Activated gamma-delta T cell (primary cell): ENCODE results near the gene CYTH3.

Source experiments
- DNase-seq: peaks from one replicate; lab custom pipeline; 2025; lab: John Stamatoyannopoulos, UW

The CYTH3 gene

GRCh38 chr7:6279937-6280336, 7.5 kb upstream of the CYTH3 start:
- DNase-seq: no peak

DNA sequence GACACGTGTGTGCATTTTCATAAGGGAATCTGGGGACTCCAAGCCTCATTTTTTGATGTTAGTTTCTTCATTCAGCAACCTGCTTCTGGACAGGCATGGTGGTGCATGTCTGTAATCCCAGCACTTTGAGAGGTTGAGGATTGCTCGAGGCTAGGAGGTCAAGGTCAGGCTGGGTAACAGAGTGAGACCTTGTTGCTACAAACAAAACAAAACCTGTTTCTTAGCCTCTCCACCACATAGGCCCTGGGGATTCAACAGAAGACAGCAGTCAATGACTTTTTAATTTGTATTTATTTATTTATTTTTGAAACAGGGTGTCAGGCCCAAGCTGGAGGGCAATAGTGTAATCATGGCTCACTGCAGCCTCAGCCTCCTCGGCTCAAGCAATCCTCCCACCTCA, 6.9 kb upstream of the CYTH3 start:
- no peak for DNase-seq

DNA sequence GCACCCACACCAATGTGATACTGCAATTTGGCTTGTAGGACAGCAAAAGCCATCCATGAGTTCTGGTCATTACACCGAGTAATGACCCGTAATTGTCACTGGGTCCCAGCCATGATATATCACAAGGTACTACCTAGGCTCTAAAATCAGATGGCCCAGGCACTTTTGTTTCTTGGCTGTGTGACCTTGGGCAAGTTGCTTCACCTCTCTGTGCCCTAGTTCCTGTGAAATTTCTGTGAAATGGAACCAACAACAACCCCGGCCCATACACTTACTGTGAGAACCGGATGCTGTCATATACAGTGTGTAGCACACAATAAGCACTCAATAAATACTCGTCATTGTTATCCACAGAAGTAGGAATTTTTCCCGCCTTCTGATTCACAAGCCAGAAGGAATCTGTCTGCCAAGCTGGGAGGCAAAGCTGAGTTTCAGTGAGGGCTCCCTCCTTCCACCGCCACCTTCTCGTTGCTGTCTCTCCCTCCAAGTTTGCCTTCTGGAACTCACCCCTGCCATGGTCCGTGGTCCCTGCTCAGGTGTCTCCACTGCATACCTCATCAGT, 6.4 kb upstream of the CYTH3 start:
- no peak for DNase-seq

DNA sequence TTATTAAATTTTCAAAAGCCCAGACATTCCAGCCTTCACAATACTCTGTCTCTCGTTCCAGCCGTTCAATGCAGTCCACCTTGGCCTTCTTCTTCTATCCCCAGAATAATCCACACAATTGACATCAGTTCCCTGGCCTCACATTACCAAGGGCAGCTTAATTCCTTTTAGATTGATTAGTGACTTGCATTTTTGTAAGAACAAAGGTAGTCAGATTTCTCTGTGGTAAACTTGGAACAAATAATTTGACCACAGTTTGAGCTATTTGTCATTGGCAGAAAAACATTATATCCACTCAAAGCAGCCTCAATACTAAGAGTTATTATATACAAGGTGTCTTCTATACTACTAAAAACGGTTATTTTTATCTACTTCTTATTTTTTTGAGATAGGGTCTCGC, 5.1 kb upstream of the CYTH3 start:
- no peak for DNase-seq

- DNase-seq: no peak
Measured at GRCh38 chr7:6276911-6277408, 4.5 kb upstream of the CYTH3 start.

- no peak for DNase-seq
Measured at GRCh38 chr7:6274743-6275142, 2.3 kb upstream of the CYTH3 start.

DNA sequence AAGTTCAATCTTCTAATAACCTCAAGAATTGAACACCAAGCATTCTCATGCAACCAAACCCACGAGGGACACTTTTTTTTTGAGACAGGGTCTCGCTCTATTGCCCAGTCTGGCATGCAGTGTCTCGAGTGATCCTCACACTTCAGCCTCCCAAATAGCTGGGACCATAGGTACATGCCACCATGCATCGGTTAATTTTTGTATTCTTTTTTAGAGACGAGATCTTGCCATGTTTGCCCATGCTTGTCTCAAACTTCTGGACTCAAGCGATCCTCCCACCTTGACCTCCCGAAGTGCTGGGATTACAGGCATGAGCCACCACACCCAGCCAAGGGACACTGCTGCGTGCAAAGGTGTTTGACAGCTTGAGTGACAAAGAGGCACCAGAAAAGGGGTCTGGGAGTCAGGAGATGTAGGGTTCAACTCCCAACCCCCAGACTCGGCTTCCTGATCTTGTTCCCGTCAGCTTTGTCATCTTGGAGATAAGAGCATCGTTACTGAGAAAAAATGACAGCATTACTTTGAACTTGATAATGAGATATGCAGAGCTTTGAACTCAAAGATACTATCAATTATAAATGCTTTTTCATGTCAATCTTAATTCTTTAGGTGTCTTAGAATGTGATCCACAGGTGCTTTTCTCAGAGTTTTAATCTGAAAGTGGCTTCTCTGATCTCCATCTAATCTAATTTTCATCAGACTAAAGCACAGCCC, 1.6 kb upstream of the CYTH3 start:
- no peak for DNase-seq

GRCh38 chr7:6273380-6273837, 985 bp upstream of the CYTH3 start:
- no peak for DNase-seq

- DNase-seq: peak; percentile 26
Measured at GRCh38 chr7:6271694-6272440, 557 bp downstream of the CYTH3 start.

GRCh38 chr7:6271060-6271658, 1.3 kb downstream of the CYTH3 start:
- DNase-seq: no peak

DNA sequence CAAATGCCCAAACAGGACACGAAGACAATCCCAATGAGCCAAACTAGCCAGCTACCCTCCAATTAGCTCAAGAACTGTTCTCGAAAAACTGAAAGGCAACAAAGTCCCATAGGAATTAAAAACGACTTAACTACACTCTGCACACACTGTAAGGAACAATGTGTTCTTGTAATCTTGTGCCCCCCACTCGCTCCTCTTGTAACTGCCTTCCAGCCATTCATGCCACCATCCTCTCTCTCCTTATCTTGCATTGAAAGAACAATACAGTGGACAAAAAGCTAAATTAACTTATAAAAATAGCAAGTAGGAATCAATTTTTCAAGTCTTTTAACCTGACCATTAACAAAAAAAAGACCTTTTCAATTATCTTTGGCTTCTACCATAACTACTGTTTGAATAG, 2.9 kb downstream of the CYTH3 start:
- DNase-seq: no peak

GRCh38 chr7:6268907-6269306, 3.5 kb downstream of the CYTH3 start:
- no peak for DNase-seq

DNA sequence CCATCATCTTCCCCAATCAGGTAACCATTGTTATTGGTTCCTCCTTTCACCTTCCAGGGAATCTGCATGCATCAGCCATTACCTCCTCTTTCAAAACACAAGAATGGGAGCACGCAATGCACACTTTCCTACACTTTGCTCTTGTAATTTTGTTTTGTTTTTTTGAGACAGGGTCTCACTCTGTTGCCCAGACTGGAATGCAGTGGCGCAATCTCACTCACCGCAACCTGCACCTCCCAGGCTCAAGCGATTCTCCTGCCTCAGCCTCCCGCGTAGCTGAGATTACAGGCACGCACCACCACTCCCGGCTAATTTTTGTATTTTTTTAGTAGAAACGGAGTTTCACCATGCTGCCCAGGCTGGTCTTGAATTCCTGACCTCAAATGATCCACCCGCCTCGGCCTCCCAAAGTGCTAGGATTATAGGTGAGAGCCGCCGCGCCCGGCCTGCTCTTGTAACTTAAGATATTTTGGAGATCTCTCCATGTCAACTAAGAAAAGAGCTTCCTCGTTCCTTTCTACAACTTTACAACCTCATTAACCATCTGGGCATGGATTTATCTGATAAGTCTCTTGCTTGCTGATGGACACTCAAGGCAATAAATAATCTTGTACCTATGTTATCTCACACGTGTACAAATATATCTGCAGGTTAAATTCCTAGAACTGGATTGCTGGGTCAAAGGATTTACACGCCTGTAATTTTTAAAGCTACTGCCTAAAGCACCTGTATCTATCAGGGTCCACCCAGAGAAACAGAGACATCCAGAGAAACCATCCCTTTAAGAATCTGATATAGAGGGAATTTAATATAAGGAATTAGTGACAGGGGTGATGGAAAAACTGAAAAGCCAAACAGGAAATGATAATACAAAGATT, 4.2 kb downstream of the CYTH3 start:
- no peak for DNase-seq

GRCh38 chr7:6266699-6267098, 5.7 kb downstream of the CYTH3 start:
- DNase-seq: no peak

DNA sequence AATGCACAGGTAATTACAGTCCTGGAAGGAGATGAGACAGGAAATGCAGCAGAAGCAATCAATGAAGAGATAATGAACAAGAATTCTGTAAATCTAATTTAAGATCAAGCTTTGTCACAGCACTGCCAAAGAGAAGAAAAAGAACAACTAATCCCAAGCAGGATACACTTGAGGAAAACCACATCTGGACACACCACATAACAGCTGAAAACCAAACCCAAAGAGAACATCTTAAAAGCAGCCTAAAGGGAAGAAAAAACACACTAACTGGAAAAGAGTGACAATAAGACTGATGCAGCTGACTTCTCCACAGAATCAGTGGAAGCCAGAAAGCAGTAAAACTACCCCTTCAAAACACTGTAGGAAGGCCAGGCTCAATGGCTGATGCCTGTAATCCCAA, 10.2 kb downstream of the CYTH3 start:
- no peak for DNase-seq

GRCh38 chr7:6261699-6262098, 10.7 kb downstream of the CYTH3 start:
- no peak for DNase-seq

DNA sequence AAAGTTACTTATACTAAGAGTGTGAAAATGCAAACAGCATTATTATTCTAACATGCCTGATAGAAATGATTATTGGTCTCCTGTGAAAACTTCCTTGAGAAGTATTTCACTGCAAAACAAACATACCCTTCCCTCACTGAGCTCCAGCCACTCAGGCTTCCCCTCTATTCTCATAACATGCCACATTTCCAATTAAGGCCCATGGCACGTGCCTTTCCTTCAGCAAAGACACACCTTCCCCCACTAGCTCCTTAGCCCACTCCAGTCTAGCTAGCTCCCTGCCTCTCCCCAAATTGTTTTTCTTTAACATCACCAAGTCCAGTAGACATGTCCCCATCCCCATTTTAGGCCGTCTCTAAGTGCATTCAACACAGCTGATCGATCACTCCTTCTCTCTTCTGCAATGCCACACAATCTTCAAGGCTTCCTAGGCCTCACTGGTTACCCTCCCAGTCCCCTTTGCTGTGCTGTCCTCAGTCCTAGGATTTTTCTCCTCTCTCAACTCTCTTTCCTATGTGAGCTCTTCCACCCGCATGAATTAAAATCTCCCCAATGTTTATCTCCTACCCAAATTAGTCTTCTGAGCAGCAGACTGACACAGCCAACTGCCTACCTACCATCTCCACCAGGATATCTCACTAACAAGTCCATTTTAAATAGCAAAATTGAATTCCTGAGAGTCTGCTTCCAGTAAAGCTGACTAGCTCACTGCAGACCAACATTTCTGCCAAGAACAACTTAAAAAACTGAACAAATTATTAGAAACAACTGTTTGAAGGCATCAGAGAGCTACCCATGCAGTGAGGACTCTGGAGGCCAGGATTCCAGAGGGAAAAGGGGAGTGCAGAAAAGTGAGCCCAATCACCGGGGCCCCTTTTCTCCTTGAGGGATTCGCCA, 11.9 kb downstream of the CYTH3 start:
- no peak for DNase-seq

- DNase-seq: no peak
Measured at GRCh38 chr7:6259257-6259656, 13.2 kb downstream of the CYTH3 start.

DNA sequence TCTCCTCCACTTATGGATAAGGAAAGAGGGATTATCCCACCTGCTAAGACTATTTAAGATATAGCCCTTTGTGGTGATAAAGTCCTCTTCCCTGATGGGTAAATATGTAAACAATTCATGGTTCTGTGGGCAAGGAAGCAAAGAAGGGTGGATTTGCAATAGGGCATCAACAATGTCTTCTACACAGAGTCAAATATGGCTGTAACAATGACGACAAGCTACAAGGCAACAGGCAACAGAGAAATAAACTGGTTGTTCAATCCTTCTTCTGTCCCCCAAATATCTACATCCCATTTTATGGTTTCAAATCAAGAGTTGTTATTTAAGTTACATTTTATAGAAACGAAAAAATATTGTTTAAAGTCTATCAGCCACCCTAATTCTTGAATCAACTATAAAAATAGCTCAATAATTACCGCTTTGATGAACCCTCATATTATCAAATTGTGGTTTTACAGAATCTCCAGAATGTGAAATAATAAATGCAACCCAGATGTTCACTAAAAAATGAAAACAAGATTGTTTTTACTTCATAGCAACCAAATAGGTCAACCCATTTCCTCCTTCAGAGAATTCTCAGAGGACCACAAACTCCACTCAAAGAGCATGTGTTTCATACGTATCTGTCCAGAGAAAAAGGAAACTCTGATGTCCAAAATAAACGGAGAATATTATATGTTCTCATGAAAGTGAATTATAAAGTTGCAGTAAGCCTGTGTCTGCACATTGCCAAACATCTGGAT, 13.8 kb downstream of the CYTH3 start:
- DNase-seq: no peak

GRCh38 chr7:6257675-6258074, 14.7 kb downstream of the CYTH3 start:
- no peak for DNase-seq
